HG02763 (cell line): ENCODE data around the gene KRTAP4-4.
"Not testable (repeated sequence)": the region's sequence is repeated elsewhere in the genome, so short reads cannot be mapped to it uniquely, and the experiment has no call there.

Experiments
- ATAC-seq: cut with Tn5 transposase; IDR thresholded peaks from one replicate; pipeline ENCODE4 v1.9.1; 2021; ENCODE audit warnings: mild to moderate bottlenecking, moderate library complexity; ENCODE audit not compliant: unreplicated experiment

Gene KRTAP4-4

DNA sequence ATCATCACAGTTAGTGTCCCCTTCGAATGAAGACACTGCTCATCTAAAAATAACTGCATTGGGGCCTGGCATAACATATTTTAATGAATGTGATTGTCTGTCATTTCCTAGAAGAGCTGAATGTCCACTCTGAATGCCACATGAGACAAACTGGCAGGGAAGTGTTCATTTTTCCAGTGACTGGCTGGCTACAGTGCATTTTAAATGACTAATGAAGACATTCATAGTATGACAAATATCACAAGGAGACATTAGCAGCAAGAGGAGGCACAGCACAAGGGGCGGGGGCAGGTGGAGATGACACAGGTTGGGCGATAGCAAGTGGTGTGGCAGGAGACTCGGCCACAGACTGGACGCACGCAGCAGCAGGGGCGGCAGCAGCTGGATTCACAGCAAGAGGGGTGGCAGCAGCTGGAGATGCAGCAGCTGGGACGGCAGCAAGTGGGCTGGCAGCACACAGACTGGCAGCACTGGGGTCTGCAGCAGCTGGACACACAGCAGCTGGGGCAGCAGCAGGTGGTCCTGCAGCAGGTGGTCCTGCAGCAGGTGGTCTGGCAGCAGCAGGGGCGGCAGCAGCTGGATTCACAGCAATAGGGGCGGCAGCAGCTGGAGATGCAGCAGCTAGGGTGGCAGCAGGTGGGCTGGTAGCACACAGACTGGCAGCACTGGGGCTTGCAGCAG lies 11.4 kb downstream of the KRTAP4-4 start:
- ATAC-seq: not testable (repeated sequence)

DNA sequence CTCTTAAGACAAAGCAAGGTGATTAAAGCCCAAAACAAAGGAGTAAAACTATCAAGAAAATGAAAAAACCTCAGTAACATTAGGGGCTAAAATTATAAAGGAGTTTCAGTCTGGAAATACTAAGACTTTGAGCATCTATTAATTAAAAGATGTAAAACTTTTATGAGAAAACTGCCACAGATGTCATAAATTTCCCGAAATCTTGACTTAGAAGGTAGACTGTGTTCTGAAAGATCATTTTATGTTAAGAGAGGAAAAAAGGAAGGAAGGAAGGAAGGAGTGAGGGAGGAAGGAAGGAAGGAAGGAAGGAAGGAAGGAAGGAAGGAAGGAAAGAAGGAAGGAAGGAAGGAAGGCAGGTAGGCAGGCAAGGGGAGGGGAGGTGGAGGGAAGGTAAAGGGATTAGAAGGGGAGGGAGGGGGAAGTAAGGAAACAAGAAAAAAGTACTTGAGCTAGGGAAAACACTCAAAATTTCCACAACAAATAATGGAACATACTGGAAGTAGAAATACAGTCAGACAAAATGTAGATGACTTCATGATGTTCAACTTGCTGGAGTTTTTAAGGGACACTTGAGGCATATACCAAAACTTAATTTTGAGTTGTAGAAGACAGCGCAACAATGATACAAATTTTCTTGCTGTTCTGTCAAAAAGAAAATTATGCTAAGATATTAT lies 12.9 kb downstream of the KRTAP4-4 start:
- no peak for ATAC-seq

DNA sequence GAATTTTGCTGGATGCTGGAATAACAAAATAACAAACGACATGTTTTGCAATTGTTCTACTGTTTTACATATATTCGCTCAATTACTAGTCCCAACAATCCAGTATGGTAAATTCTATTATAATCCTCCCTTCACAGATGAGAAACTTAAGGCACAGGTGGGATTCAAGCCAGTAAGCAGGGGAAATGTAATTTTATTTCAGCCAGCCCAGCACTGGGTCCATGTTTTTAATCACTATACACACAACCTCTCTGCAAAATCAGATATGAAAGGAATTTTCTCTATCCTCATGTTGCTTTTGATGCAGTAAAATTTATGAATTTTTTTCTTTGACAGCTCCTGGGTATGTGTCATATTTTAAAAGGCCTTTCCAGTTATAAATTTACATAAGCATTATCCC lies 15.3 kb downstream of the KRTAP4-4 start:
- no peak for ATAC-seq

DNA sequence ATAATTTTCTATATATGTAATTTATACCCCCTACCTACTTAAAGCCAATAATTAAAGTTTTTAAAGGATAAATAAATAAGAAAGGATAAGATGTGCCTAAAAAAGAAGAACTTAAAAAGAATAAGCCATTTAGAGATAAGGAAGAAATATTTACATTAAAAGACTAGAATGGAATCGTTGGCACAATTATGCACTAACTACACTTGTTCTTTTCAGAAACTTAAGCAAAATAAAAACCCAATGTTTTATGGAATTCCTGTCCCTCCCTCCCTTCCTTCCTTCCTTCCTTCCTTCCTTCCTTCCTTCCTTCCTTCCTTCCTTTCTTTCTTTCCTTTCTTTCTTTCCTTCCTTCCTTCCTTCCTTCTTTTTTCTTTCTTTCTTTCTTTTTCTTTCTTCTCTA lies 15.7 kb downstream of the KRTAP4-4 start:
- ATAC-seq: no peak

- ATAC-seq: no peak
Measured at GRCh38 chr17:41141361-41141760, 19.2 kb downstream of the KRTAP4-4 start.

DNA sequence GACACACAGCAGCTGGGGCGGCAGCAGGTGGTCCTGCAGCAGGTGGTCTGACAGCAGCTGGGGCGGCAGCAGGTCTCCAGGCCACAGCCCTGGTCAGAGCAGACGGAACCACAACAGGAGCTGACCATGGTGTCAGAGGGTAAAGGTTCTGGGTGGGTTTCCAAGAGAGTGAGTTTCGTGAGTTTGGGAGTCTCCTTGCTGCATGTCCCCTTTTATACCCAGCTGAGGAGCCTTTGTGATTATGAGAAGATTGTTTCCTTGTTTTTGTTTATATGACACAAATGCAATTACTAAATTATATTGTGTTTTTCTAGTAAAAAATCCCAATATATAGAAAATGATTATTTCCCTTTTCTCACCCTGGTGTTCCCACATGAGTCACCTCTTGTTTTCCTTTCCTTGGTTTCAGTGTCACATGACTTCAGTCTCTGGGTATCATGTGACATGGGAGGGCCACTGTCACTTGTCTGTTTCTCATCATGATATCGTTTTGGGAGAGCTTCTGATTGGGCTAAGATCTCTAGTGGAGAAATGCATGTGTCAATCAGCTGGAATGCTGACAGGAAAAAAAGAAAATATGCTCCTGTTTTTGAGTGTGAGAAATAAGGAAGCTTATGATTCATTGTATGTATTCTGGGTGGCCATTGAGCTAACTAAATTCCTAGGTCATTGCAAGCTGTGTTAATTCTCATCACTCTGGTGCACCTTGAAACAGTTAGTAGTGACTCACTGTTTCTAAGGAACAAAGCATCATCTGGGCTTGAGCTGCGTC lies 20.0 kb downstream of the KRTAP4-4 start, which contains the start of gene KRTAP4-6:
Gene KRTAP4-6, minus strand, starts transcription at position 185 of the 772 bp plus-strand sequence. Its CDS starts 57 bp downstream, at position 128.
- no peak for ATAC-seq

DNA sequence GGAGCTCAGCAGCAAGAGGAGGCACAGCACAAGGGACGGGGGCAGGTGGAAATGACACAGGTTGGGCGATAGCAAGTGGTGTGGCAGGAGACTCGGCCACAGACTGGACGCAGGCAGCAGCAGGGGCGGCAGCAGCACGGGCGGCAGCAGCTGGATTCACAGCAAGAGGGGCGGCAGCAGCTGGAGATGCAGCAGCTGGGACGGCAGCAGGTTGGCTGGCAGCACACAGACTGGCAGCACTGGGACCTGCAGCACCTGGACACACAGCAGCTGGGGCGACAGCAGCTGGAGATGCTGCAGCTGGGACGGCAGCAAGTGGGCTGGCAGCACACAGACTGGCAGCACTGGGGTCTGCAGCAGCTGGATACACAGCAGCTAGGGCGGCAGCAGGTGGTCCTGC lies 20.7 kb downstream of the KRTAP4-4 start:
- ATAC-seq: not testable (repeated sequence)

- ATAC-seq: no peak
Measured at GRCh38 chr17:41133880-41134735, 26.4 kb downstream of the KRTAP4-4 start.

GRCh38 chr17:41131979-41132378 lies 28.6 kb downstream of the KRTAP4-4 start:
- no peak for ATAC-seq

DNA sequence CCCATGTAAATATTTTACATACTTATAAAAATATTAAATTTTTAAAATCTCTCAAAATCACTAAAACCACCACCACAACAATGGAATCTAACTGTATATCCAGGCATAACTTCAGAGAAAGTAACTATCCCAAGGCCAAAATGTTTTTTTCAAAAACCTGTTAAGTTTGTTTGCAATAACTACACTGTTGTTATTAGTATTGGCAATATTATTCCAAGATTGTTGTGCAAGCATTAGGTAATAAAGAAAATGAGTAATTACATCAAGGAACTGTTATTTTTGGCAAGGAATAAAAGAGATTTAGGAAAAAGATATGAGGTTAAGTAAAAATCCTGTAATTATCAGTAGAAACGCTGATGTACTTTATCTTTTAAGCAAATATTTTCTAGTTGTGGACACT lies 33.2 kb downstream of the KRTAP4-4 start:
- ATAC-seq: no peak

GRCh38 chr17:41126412-41126811 lies 34.1 kb downstream of the KRTAP4-4 start:
- no peak for ATAC-seq

GRCh38 chr17:41125064-41125463 lies 35.5 kb downstream of the KRTAP4-4 start:
- no peak for ATAC-seq

- not testable (repeated sequence) for ATAC-seq
Measured at GRCh38 chr17:41123991-41124371, 36.6 kb downstream of the KRTAP4-4 start, which contains the start of gene KRTAP4-12. Gene KRTAP4-12, minus strand, starts transcription at chr17:41124182. Its CDS starts 60 bp downstream, at chr17:41124122.

GRCh38 chr17:41123292-41123990 lies 37.1 kb downstream of the KRTAP4-4 start:
- not testable (repeated sequence) for ATAC-seq

DNA sequence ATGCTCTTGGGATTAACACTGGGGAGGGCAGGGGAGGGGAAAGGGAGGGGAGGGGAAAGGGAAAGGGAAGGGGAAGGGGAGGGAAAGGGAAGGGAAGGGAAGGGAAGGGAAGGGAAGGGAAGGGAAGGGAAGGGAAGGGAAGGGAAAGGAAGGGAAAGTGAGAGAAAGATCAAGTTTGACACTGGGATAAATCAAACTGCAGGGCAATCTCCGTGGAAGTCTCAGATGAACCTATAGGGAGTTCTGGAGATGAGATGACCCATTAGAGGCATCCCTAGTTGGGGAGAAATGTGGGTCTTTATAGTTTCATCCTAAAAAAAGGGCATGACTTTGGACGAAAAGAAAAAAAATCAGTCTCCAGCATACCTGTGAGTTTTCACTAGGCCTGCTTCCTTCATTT lies 38.8 kb downstream of the KRTAP4-4 start:
- no peak for ATAC-seq

DNA sequence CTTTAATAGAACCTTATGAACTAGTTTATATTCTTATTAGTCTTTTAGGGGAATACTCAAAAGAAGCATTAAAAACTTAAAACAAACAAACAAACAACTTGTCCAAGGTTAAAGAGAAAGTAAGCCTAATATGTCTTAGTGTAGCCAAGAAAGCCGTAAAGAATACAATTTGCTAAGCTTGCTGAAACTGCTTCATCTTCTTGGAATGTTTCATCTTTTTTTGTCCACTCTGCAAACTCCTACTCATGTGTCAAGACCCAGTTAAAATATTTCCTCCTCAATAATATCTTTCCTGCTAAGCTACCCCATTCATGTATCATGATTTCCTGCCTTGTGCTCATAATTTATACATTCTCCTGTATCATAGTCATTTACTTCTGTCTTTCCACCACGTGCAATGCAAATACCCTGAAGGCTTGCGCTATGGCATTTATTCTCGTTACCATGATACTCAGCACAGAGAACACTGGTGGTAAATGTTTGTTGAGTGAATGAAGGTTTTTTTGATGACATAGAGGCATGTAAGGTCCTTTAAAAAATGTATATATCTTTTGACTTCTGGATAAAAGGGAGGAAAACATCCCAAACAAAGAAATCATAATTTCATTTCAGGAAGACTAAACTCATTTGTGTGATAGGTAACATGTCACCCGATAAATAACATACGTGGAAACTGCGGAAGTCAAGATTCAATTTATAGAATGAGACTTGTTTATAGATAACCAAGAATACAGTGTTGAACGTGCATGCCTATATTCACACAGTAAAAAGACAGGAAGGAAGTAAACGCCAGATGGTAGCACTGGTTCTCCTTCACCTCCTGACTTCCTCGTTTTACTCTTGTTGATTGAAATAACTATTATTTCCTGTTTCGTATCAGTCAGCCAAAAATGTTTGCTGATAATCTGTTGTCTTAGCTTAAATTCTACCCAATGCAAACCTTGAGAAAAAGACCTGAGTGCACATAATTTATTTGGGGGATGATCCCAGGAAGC lies 40.6 kb downstream of the KRTAP4-4 start:
- not testable (repeated sequence) for ATAC-seq

DNA sequence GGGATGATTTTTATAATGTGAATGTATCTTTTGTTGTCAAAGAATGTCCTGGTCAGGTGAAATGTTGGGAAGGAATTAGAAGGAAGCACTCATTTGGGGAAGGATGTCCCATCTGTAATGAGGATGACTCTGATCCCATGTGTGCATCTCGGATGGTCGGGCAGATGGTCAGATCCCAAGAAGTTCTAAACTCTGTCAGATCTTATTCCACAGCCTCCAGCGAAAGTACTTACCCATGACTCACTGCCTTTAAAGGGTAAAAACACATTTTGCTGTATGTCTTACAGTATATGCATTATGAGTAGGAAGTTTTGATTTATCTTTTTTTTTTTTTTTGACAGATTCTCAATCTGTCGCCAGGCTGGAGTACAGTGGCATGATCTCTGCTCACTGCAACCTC lies 41.8 kb downstream of the KRTAP4-4 start:
- no peak for ATAC-seq

DNA sequence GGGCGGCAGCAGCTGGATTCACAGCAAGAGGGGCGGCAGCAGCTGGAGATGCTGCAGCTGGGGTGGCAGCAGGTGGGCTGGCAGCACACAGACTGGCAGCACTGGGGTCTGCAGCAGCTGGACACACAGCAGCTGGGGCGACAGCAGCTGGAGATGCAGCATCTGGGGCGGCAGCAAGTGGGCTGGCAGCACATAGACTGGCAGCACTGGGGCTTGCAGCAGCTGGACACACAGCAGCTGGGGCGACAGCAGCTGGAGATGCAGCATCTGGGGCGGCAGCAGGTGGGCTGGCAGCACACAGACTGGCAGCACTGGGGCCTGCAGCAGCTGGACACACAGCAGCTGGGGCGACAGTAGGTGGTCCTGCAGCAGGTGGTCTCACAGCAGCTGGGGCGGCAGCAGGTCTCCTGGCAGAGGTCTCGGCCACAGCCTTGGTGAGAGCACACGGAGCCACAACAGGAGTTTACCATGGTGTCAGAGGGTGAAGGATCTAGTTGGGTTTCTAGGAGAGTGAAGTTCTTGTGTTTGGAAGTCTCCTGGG lies 42.6 kb downstream of the KRTAP4-4 start, which contains the start of gene KRTAP4-11:
Gene KRTAP4-11, minus strand, starts transcription at position 528 of the 541 bp plus-strand sequence. Its CDS starts 58 bp downstream, at position 470.
- ATAC-seq: not testable (repeated sequence)
